Mucosa of descending colon (tissue), 3 donors: ENCODE data around the gene GALNT18. TPM values are rescaled to one million over a fixed set of nuclear protein-coding genes. Genes with fewer than 3 reads are reported as not detected.

Source experiments
- ATAC-seq: fragments of 200-7000 bp; cut with Tn5 transposase; one replicate; pipeline ENCODE4 v1.9.1; 2020; ENCODE audit warnings: mild to moderate bottlenecking, moderate library complexity
- DNase-seq, 3 donors: peaks; one replicate each; pipeline ENCODE4 v3.0.0-alpha.2; 2020
- H3K36me3 ChIP-seq: fragments of 200-600 bp; one replicate; pipeline ENCODE4 v1.8.0; 2021; ENCODE audit warnings: low read depth, mild to moderate bottlenecking
- H3K4me1 ChIP-seq: fragments of 200-600 bp; one replicate; pipeline ENCODE4 v1.8.0; 2021; ENCODE audit warnings: low read depth, mild to moderate bottlenecking
- H3K4me3 ChIP-seq: fragments of 200-600 bp; one replicate; pipeline ENCODE4 v1.8.0; 2021; ENCODE audit warnings: mild to moderate bottlenecking
- H3K9me3 ChIP-seq: fragments of 200-600 bp; one replicate; pipeline ENCODE4 v1.8.0; 2021; ENCODE audit warnings: mild to moderate bottlenecking
- intact Hi-C, 2 donors: fragments of 100-400 bp; cut with DNase I in 1 of 2; cut with micrococcal nuclease in 1 of 2; formaldehyde crosslinking; loops; one replicate each; pipeline versions ENCODE4 v1.11.0 to v1.11.1; 2022; cut with DNase I, micrococcal nuclease
- total RNA-seq, 3 donors: library from RNA; stranded (reverse); fragmentation: NEBNext Ultra II Directional in 2 of 3; extraction: Animal tissue kit (Norgen Biotek cat#: 25700) in 2 of 3; gene quantifications; one replicate each; pipeline versions ENCODE4 v1.2.1 to v1.2.4, GENCODE V29; 2021 to 2023
- TF ChIP-seq, protein P1 (sequence below): fragments of 200-600 bp; IDR thresholded peaks from one replicate; pipeline ENCODE4 v1.8.0; 2022; ENCODE audit warnings: antibody characterized with exemption, mild to moderate bottlenecking
- donor health status: DM: no; HTN: no; CAD: no; lungs with moderate emphysema.
- donor health status: DM: no; HTN: no; CAD: no.
- donor health status: DM: no; HTN: yes; CAD: no.

GALNT18 gene
- total RNA-seq, 3 donors from 2014 or later, result 2.0 to 27.8 (median 5.4) TPM

GRCh38 chr11:11432621-11433319 is 189.0 kb downstream of the GALNT18 start:
- Histone ChIP-seq H3K4me3 (no peak overlapping the region), H3K9me3 (no peaks in the 10 kb centered on the region), H3K36me3 (no peaks in the 10 kb centered on the region), H3K4me1 (peaks cover 3% of the 10 kb centered on the region)
- no peak for ATAC-seq
- TF ChIP-seq, protein P1, sequence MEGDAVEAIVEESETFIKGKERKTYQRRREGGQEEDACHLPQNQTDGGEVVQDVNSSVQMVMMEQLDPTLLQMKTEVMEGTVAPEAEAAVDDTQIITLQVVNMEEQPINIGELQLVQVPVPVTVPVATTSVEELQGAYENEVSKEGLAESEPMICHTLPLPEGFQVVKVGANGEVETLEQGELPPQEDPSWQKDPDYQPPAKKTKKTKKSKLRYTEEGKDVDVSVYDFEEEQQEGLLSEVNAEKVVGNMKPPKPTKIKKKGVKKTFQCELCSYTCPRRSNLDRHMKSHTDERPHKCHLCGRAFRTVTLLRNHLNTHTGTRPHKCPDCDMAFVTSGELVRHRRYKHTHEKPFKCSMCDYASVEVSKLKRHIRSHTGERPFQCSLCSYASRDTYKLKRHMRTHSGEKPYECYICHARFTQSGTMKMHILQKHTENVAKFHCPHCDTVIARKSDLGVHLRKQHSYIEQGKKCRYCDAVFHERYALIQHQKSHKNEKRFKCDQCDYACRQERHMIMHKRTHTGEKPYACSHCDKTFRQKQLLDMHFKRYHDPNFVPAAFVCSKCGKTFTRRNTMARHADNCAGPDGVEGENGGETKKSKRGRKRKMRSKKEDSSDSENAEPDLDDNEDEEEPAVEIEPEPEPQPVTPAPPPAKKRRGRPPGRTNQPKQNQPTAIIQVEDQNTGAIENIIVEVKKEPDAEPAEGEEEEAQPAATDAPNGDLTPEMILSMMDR, result no peak
- DNase-seq, result no peak
- intact Hi-C loops, result no loop called here

DNA sequence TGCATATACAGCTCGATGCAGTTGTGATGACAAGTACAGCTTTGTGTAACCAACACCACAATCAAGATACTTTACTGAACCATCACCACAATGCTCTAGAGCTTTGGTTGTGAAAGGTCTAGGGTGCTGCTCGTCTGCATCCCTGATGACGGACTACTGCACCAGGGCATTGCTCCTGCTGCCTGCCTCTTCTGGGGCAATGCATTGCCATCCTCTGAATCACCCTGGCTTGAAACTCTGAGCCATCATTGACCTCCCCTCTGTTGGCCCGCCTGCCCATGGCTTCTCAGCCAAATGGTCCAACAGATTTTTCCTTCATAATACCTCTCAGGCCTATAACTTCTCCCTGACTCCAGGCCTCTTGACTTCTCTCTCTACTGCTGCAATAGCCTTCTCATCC is 191.4 kb downstream of the GALNT18 start:
- H3K4me3 ChIP-seq, result no peak overlapping the region
- H3K4me1 ChIP-seq, result peaks cover 3% of the 10 kb centered on the region
- intact Hi-C loops, result no loop called here
- TF ChIP-seq, protein P1, result no peak
- DNase-seq, result no peak
- ATAC-seq, result no peak
- H3K36me3 ChIP-seq, result no peaks in the 10 kb centered on the region
- H3K9me3 ChIP-seq, result no peaks in the 10 kb centered on the region

DNA sequence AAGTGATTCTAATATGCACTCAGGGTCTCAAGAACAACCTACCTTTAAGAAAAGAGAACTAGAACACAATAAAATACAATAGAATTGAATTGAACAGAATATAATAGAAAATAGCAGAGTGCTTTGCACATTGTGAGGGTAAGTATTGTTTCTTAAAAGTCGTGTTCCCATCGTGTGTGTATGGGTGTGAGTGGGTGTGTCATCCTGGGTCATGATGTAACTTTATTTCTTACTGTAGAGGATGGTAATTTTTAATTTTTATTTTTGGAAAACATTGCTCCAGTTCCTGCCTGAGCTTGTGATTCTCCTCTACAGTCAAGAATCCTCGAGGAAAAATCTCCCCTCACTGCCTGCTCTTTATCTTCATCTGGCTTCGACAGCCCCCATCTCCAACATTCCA is 193.1 kb downstream of the GALNT18 start:
- Histone ChIP-seq H3K4me1 (no peaks in the 10 kb centered on the region), H3K4me3 (no peak overlapping the region), H3K9me3 (no peaks in the 10 kb centered on the region), H3K36me3 (no peaks in the 10 kb centered on the region)
- TF ChIP-seq, protein P1, result no peak
- intact Hi-C loops, result no loop called here
- DNase-seq, result no peak
- ATAC-seq, result no peak

GRCh38 chr11:11427542-11427941 is 194.3 kb downstream of the GALNT18 start:
- no peaks in the 10 kb centered on the region for H3K4me1 ChIP-seq
- no peaks in the 10 kb centered on the region for H3K9me3 ChIP-seq
- ATAC-seq (no peak), DNase-seq (no peak)
- intact Hi-C loops, result no loop called here
- no peak overlapping the region for H3K4me3 ChIP-seq
- TF ChIP-seq, protein P1, result no peak
- H3K36me3 ChIP-seq, result no peaks in the 10 kb centered on the region

GRCh38 chr11:11427140-11427539 is 194.7 kb downstream of the GALNT18 start:
- DNase-seq, result no peak
- no peaks in the 10 kb centered on the region for H3K36me3 ChIP-seq
- ATAC-seq, result peak; percentile 10
- H3K9me3 ChIP-seq, result no peaks in the 10 kb centered on the region
- H3K4me3 ChIP-seq, result no peak overlapping the region
- TF ChIP-seq, protein P1, result no peak
- no peaks in the 10 kb centered on the region for H3K4me1 ChIP-seq
- intact Hi-C loops, result no loop called here
